ENCODE measurements around the gene HIF1A. TPM values are rescaled to one million over a fixed set of nuclear protein-coding genes. Genes with fewer than 3 reads are reported as not detected.

HIF1A gene
- total and polyA plus RNA-seq, 2 of the 8 experiments (the other 6 are each of a cell fraction or from before 2014, with no cell fraction given): 54.8 to 175 TPM

- DNase-seq (ENCODE audit: low read depth in 1 of 2, low spot score in 2 of 2) (no peak), FAIRE-seq (no peak)
- no peak overlapping the region for H4K91ac ChIP-seq (replicated peaks; ENCODE audit: insufficient read length, low read length)
- no peak overlapping the region for H2BK15ac ChIP-seq (ENCODE audit: low read length)
- no peak overlapping the region for H3K9ac ChIP-seq (replicated peaks in 1 of 4; ENCODE audit: extremely low read depth in 1 of 4, low read depth in 3 of 4, low read length in 3 of 4)
- ChIA-PET CTCF (ENCODE audit: partially characterized antibody) (interaction anchor here (1.9 to 2.3 kb wide), 2 partner anchors 34 to 69 kb away, joined by 4 to 12 read pairs; no protein-coding TSS in a partner anchor), POLR2A (ENCODE audit: partially characterized antibody) (interaction anchor here (0.8 to 1.3 kb wide), 2 partner anchors 16 to 30 kb away, joined by 3 to 5 read pairs; no protein-coding TSS in a partner anchor)
- no peak overlapping the region for H2BK120ac ChIP-seq (replicated peaks; ENCODE audit: low read depth, low read length)
- H3K4ac ChIP-seq (replicated peaks; ENCODE audit: insufficient read length, low read depth, low read length): no peak overlapping the region
- H2AK5ac ChIP-seq (ENCODE audit: low read depth, low read length): no peak overlapping the region
- H3K79me2 ChIP-seq (ENCODE audit: control insufficient read depth in 1 of 2, insufficient read depth in 2 of 2, low read length in 2 of 2): peaks cover 7 to 40% of the 10 kb centered on the region in 2 experiments; a peak in 3 of 4 replicates
- H3K36me3 ChIP-seq (ENCODE audit: control insufficient read depth in 2 of 4, insufficient read depth in 4 of 4, low read length in 3 of 4): peaks cover 2 to 68% (median 22%) of the 10 kb centered on the region in 4 experiments; a peak in 7 of 8 replicates
- H3K56ac ChIP-seq (replicated peaks; ENCODE audit: insufficient read length, low read depth, low read length): no peak overlapping the region
- no peaks in the 10 kb centered on the region for H3K27me3 ChIP-seq (replicated peaks in 1 of 4; ENCODE audit: control insufficient read depth in 3 of 4, extremely low read depth in 1 of 4, insufficient read depth in 3 of 4, low read length in 3 of 4)
- H3K4me3 ChIP-seq (ENCODE audit: extremely low read depth in 1 of 4, insufficient read depth in 2 of 4, low read depth in 3 of 4, low read length in 4 of 4): no peak overlapping the region
- H3K79me1 ChIP-seq (ENCODE audit: low read depth, low read length): no peaks in the 10 kb centered on the region
- no peak overlapping the region for H2BK5ac ChIP-seq (ENCODE audit: low read depth, low read length)
- no peak overlapping the region for H3K23ac ChIP-seq (ENCODE audit: insufficient read length)
- H4K20me1 ChIP-seq (replicated peaks in 1 of 2; ENCODE audit: control insufficient read depth in 1 of 2, insufficient read depth in 2 of 2, low read length in 2 of 2): peaks cover 0 to 1% of the 10 kb centered on the region in 2 experiments
- no peak overlapping the region for H4K5ac ChIP-seq (ENCODE audit: insufficient read length, low read depth, low read length)
- 92% methylated on average over 3 of the region's 3 CpGs; no CpG with 5 or more reads in 1 of the 2 experiments for WGBS, 2 experiments (ENCODE audit: extremely low coverage in 1 of 2, insufficient coverage in 1 of 2, insufficient read length in 1 of 2, insufficient replicate concordance in 2 of 2, low coverage in 1 of 2, low lambda C conversion rate in 2 of 2, missing lambda C conversion rate in 1 of 2)
- H2BK20ac ChIP-seq (ENCODE audit: low read length): no peak overlapping the region
- no peak overlapping the region for H2BK12ac ChIP-seq (ENCODE audit: low read depth, low read length)
- H3K23me2 ChIP-seq (ENCODE audit: low read depth, low read length): peaks cover 3% of the 10 kb centered on the region; the same call in 1 of the 2 replicates
- peaks cover 0 to 6% (median 4%) of the 10 kb centered on the region in 4 experiments; a peak in 3 of 7 replicates for H3K4me1 ChIP-seq (replicated peaks in 1 of 4; ENCODE audit: control insufficient read depth in 3 of 4, insufficient read depth in 4 of 4, low read length in 3 of 4)
- H3K18ac ChIP-seq (ENCODE audit: extremely low read depth, low read length): no peak overlapping the region
- no peak overlapping the region for H2AFZ ChIP-seq (ENCODE audit: low read length)
- H3K4me2 ChIP-seq (ENCODE audit: insufficient read depth in 1 of 2, low read depth in 2 of 2, low read length in 2 of 2): no peak overlapping the region
- no peak overlapping the region for H3K27ac ChIP-seq (ENCODE audit: low read depth, low read length)
- no peak overlapping the region for H3K14ac ChIP-seq (ENCODE audit: insufficient read length)
- no peaks in the 10 kb centered on the region for H3K9me3 ChIP-seq (ENCODE audit: insufficient read depth in 2 of 2, low read depth in 1 of 2, low read length in 1 of 2)
- no peak overlapping the region for H4K8ac ChIP-seq (ENCODE audit: extremely low read depth, insufficient read depth, low read length)
- TF ChIP-seq SP2 (IDR thresholded peaks at IDR 0.05; ENCODE audit: low read length) (no peak), MAFK (IDR thresholded peaks at IDR 0.05; ENCODE audit: low read depth, low read length) (no peak), CBX8 (IDR thresholded peaks at IDR 0.05; ENCODE audit: borderline replicate concordance, low read depth, low read length) (no peak), HDAC2 (IDR thresholded peaks at IDR 0.05; ENCODE audit: borderline replicate concordance in 1 of 2, low read depth in 2 of 2, low read length in 2 of 2) (no peak), YY1 (IDR thresholded peaks at IDR 0.05; ENCODE audit: low read depth, low read length) (no peak), KDM4A (IDR thresholded peaks at IDR 0.05; ENCODE audit: low read depth, low read length, severe bottlenecking) (no peak), TAF7 (optimal IDR thresholded peaks at IDR 0.05; ENCODE audit: borderline replicate concordance, low read depth, low read length) (no peak), FOSL1 (IDR thresholded peaks at IDR 0.05; ENCODE audit: insufficient read depth, low read depth, low read length) (no peak), E2F6 (IDR thresholded peaks at IDR 0.05) (no peak), RAD21 (IDR thresholded peaks at IDR 0.05 in 1 of 2, conservative IDR thresholded peaks at IDR 0.05 in 1 of 2; ENCODE audit: low read depth in 2 of 2, low read length in 2 of 2) (no peak), SIN3A (conservative IDR thresholded peaks at IDR 0.05 in 1 of 2, IDR thresholded peaks at IDR 0.05 in 1 of 2; ENCODE audit: low read depth in 1 of 2, low read length in 2 of 2) (no peak), TAF1 (IDR thresholded peaks at IDR 0.05; ENCODE audit: low read depth, low read length) (no peak)
These were observed 72.9 kb downstream of the HIF1A start for GRCh38 chr14:61768240-61768639.
